ENCODE results near the gene ECE1. TPM values are rescaled to one million over a fixed set of nuclear protein-coding genes. Genes with fewer than 3 reads are reported as not detected.

ECE1 gene
- polyA plus RNA-seq, 3 donors: 10.6 to 42.4 (median 23.3) TPM

- DNase-seq: no peak
- Mint-ChIP-seq H3K36me3 (peaks cover 27% of the 10 kb centered on the region in 2 donors), H3K4me1 (peaks cover 91% of the 10 kb centered on the region), H3K27ac (peak overlapping the region; percentile 96 to 100 (median 99)), H3K9me3 (peaks cover 0 to 3% (median 0%) of the 10 kb centered on the region in 7 donors), H3K4me3 (peak overlapping the region; percentile 84 to 88), H3K27me3 (ENCODE audit: low read depth in 3 of 3) (peaks cover 11 to 51% (median 51%) of the 10 kb centered on the region in 3 donors)
- no peaks in the 10 kb centered on the region for H3K9me3 ChIP-seq (replicated peaks in 1 of 2; ENCODE audit: control insufficient read depth in 1 of 2, insufficient read depth in 1 of 2, low read length in 2 of 2)
- peaks cover 84 to 90% of the 10 kb centered on the region in 2 donors for H3K4me1 ChIP-seq (ENCODE audit: control insufficient read depth in 1 of 2, insufficient read depth in 2 of 2, low read length in 2 of 2)
- peak overlapping the region; percentile 69 for H3K9ac ChIP-seq (ENCODE audit: insufficient read depth, low read length, poor library complexity, severe bottlenecking)
- 32% methylated on average over 16 of the region's 19 CpGs for WGBS (ENCODE audit: insufficient coverage)
- H3K4me3 ChIP-seq (replicated peaks in 1 of 3; ENCODE audit: low read depth in 2 of 3, low read length in 3 of 3): peak overlapping the region; percentile 5 to 70 (median 35)
- intact Hi-C loops (cut with micrococcal nuclease): loop anchor here (2.0 kb wide), 1 partner anchor 40 kb away; no protein-coding TSS in a partner anchor
- peak overlapping the region; percentile 79 for H3K4me2 ChIP-seq (replicated peaks; ENCODE audit: extremely low read depth, low read length, poor library complexity, severe bottlenecking)
- H3K27ac ChIP-seq (ENCODE audit: low read depth in 1 of 2, low read length in 2 of 2): peak overlapping the region; percentile 88 to 90
- H3K79me2 ChIP-seq (ENCODE audit: insufficient read depth, low read length): no peaks in the 10 kb centered on the region
- peaks cover 0 to 23% of the 10 kb centered on the region in 2 donors for H3K27me3 ChIP-seq (ENCODE audit: control insufficient read depth in 2 of 2, insufficient read depth in 2 of 2, low read length in 2 of 2)
- peak overlapping the region; percentile 11 for H2AFZ ChIP-seq (ENCODE audit: insufficient read depth, low read depth, low read length, poor library complexity, severe bottlenecking)
- H4K20me1 ChIP-seq (ENCODE audit: insufficient read depth, low read length): no peaks in the 10 kb centered on the region
- H3K36me3 ChIP-seq (replicated peaks in 1 of 2; ENCODE audit: control insufficient read depth in 1 of 2, insufficient read depth in 2 of 2, low read length in 2 of 2): no peaks in the 10 kb centered on the region
- peak; percentile 29 for TF ChIP-seq CTCF (IDR thresholded peaks at IDR 0.05)
These were observed 44.9 kb upstream of the ECE1 start for GRCh38 chr1:21335088-21335691.

- WGBS (ENCODE audit: insufficient coverage): under 1% methylated on average over 19 of the region's 20 CpGs
- H3K9me3 Mint-ChIP-seq: peaks cover 0 to 3% (median 0%) of the 10 kb centered on the region in 7 donors
- no peaks in the 10 kb centered on the region for H3K79me2 ChIP-seq (ENCODE audit: insufficient read depth, low read length)
- H3K4me3 Mint-ChIP-seq: peak overlapping the region; percentile 84 to 88
- peaks cover 31 to 32% of the 10 kb centered on the region in 2 donors for H3K36me3 Mint-ChIP-seq
- peak overlapping the region; percentile 79 for H3K4me2 ChIP-seq (replicated peaks; ENCODE audit: extremely low read depth, low read length, poor library complexity, severe bottlenecking)
- DNase-seq: peak; percentile 97 to 99 (median 99)
- H4K20me1 ChIP-seq (ENCODE audit: insufficient read depth, low read length): no peaks in the 10 kb centered on the region
- peaks cover 10 to 52% (median 50%) of the 10 kb centered on the region in 3 donors for H3K27me3 Mint-ChIP-seq (ENCODE audit: low read depth in 3 of 3)
- peak overlapping the region; percentile 11 for H2AFZ ChIP-seq (ENCODE audit: insufficient read depth, low read depth, low read length, poor library complexity, severe bottlenecking)
- no peaks in the 10 kb centered on the region for H3K36me3 ChIP-seq (replicated peaks in 1 of 2; ENCODE audit: control insufficient read depth in 1 of 2, insufficient read depth in 2 of 2, low read length in 2 of 2)
- no peaks in the 10 kb centered on the region for H3K9me3 ChIP-seq (replicated peaks in 1 of 2; ENCODE audit: control insufficient read depth in 1 of 2, insufficient read depth in 1 of 2, low read length in 2 of 2)
- peaks cover 87% of the 10 kb centered on the region for H3K4me1 Mint-ChIP-seq
- peak overlapping the region; percentile 69 for H3K9ac ChIP-seq (ENCODE audit: insufficient read depth, low read length, poor library complexity, severe bottlenecking)
- H3K27ac Mint-ChIP-seq: peak overlapping the region; percentile 96 to 100 (median 99)
- H3K27ac ChIP-seq (ENCODE audit: low read depth in 1 of 2, low read length in 2 of 2): peak overlapping the region; percentile 88 to 90
- intact Hi-C loops (cut with micrococcal nuclease): loop anchor here (1.0 to 2.0 kb wide), 2 partner anchors 9 to 40 kb away; no protein-coding TSS in a partner anchor
- peaks cover 0 to 20% of the 10 kb centered on the region in 2 donors for H3K27me3 ChIP-seq (ENCODE audit: control insufficient read depth in 2 of 2, insufficient read depth in 2 of 2, low read length in 2 of 2)
- peaks cover 77 to 82% of the 10 kb centered on the region in 2 donors for H3K4me1 ChIP-seq (ENCODE audit: control insufficient read depth in 1 of 2, insufficient read depth in 2 of 2, low read length in 2 of 2)
- TF ChIP-seq CTCF (IDR thresholded peaks at IDR 0.05): peak; percentile 85
- H3K4me3 ChIP-seq (replicated peaks in 1 of 3; ENCODE audit: low read depth in 2 of 3, low read length in 3 of 3): peak overlapping the region; percentile 5 to 70 (median 35)
These were observed 44.2 kb upstream of the ECE1 start for GRCh38 chr1:21334214-21335087.
